HUDEP-2 (cell line): ENCODE results near the gene PRSS16.
"Not testable (repeated sequence)": the region's sequence is repeated elsewhere in the genome, so short reads cannot be mapped to it uniquely, and the experiment has no call there.

ENCODE experiments used
- DNase-seq, 76 experiments: peaks; one replicate each; lab custom pipeline; 2025; ENCODE audit not compliant: unreplicated experiment in 76 of 76; lab: John Stamatoyannopoulos, UW

PRSS16 gene

DNA sequence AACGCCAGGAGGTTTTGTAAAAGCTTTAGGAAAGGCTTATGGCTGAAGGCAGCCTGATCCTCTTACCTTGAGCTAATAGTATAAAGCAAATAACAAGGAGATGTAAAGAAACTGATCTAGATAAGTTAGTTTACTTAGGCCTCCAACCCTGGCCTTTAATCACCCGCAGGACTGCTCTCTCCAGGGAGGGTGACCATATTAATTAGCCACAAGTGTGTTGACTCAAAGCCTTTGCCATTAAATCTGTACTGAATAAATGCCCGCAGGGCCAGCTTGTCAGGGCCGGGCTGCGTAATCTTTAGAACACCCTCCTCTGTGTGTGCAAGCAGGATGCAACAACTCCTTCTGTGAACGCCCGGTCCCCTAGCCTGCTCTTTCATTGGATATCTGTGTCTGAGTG is 6.1 kb upstream of the PRSS16 start:
- no peak for DNase-seq

DNA sequence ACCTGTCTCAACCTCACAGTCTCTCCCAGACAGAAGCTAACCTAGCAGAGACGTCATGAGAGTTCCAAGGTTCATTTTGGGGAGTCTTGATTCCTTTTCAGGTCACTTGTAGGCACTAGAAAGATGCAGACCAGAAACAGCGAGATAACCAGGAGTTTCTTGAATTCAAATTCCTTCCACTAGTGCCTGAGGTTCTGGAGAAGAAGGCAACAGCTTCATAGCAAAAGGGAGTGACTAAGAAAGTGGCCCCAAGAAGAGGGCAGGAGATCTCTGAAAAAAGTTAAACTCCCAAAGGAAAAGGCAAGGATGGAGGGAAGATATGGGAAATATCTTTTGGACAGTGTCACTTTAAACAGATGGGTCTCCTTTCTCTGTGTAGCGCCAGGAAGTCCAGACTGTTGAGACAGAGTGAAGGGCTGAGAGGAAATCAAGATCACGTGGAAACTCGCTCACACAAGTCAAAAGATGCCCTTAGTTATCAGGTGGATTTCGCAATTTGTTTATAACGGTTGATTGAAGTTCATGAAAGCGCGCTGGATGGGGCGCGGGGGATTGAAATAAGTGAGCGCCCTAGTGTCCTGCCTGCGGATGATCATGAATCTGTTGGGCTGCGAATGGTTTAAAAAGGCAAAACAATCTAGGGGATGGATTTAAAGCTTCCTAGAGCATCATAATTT is 4.8 kb upstream of the PRSS16 start:
- no peak for DNase-seq

DNA sequence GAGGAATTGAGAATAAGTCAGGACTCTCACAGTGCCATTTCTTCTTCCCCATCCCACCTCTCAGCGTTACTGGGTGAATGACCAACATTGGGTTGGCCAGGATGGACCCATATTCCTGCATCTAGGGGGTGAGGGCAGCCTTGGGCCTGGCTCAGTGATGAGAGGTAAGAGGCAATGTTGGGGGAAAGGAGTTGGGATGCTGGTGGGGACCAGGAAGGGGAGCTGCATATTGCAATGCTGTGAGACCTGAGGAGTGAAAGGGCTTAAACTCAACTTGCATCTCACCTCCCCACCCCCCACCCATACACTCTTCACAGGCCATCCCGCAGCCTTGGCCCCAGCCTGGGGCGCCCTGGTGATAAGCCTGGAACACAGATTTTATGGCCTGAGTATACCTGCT is 1.3 kb downstream of the PRSS16 start:
- no peak for DNase-seq

DNA sequence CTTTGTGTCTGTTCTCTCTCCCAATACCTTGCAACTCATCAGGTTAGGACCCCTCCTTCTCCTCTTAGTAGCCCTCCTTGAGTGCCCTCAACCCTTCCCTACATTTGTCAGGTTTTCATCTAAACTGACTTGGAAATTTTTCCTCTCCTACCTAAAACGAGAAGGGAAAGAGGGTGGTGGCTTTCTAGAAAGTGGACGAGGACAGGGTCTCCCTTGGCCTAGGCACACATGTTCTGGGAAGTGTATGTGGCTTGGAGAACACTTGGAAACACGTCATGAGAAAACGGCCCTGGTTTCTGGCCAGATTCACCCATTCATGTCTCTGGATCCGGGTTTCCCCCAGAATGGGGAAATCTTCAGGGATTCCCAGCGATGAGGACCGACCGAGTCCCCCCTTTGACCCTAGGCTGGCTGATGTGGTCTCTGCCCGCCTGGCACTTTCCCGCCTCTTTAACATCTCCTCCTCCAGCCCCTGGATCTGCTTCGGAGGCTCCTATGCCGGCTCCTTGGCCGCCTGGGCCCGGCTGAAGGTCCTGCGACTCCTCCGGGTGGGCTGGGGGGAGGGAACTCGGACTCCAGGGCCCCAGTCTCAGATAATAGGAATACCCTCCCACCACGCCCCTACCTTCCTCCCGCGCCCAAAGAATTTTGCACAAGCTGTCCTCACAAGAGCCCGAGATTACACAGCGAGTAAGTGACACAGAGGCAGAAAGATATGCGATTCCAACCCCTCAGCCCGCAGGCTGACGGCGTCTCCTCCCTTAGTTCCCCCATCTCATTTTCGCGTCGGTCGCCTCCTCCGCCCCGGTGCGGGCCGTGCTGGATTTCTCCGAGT is 3.0 kb downstream of the PRSS16 start:
- DNase-seq: no peak

DNA sequence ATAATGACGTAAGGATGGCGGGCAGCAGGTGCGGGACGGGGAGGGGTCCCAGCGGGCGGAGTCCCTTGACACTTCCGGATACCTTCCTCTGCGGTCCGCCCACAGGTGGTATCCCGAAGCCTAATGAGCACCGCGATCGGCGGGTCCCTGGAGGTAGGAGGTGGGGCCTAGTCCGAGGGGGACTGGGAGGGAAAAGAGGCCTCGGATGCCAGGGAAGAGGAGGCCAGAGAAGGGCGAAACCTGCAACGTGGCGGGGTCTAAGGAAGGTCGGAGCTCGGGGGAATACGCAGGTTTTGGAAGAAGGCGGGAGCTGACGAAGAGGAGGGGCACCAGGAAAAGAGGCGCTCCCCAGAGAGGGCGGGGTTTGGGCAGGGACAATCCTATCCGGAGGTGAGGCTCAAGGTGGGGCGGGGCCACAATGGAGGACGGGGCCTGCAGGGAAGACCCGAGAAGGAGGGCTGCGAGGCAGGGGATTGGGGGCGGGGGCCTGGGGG is 3.7 kb downstream of the PRSS16 start:
- peak in 61 of 76 experiments; percentile 31 to 91 (median 72) for DNase-seq

DNA sequence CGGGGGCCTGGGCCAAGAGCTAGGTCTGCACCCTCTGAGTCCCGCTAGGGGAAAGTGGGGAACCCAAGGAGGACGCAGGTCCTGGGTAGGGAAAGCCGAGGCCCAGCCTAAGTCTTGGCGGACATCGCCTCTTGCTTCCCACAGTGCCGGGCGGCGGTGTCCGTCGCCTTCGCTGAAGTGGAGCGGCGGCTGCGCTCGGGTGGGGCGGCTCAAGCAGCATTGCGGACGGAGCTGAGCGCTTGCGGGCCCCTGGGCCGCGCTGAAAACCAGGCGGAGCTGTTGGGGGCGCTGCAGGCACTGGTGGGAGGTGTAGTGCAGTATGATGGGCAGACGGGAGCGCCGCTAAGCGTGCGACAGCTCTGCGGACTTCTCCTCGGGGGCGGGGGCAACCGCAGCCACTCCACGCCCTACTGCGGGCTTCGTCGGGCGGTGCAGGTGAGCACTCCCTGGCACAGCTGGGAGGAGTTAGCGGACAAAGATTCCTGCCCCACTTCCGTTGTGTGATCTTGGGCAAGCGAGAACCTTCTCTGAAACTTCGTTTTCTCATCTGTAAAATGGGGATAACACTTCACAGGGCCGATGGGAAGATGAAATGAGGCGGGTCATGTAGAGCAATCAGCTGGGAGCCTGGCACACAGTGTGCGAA is 4.2 kb downstream of the PRSS16 start:
- peak in 70 of 76 experiments; percentile 44 to 92 (median 79) for DNase-seq

DNA sequence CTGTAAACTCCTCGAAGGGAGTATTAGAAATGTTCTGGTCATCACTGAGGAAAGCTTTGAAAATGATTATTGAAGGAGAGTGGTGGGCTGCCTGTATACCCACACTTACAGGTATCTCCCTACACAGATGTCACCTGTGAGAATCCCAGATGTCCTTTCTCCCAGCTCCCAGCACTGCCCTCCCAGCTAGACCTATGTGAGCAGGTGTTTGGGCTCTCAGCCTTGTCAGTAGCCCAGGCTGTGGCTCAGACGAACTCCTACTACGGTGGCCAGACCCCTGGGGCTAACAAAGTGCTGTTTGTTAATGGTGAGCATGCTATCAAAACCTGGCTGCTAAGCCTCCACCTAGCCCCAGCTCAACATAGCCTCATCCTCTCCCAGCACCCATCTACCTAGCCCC is 7.1 kb downstream of the PRSS16 start:
- no peak for DNase-seq

DNA sequence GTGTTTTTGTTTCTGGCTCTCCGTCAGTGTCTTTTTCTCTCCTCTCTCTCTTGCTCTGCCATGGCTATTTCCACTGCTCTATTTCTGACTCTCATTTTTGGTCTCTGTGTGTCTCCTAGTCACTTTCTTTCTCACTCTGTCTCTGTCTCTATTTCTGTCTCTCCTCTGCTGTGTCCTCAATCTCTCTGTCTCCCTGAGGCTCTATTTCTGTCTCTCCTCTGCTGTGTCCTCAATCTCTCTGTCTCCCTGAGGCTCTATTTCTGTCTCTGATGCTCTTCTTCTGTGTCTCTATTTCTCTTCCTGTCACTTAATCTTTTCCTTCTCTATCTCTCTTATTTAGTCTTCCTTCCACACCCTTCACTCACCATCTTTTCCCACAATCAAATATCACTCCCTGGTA is 8.4 kb downstream of the PRSS16 start:
- no peak for DNase-seq

DNA sequence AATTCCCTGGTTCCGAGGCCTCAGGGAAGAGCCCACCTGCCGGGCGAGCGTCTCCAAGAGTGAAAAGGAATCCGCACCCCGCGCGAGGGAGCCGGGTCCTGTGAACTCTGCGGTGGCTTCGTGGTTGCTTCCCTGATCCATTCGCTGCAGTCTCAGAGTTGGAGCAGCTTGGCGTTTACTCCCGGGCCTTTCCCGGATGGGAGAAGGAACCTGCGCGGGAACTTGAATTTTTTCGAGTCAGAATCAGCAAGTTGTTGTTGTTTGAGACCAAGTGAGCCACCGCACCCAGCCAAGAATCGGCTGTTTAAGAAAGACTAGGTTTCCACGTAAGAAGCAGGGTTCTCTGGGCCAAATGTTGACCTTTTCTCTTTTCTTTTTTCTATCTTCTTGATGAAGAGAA is 12.9 kb downstream of the PRSS16 start:
- no peak for DNase-seq

DNA sequence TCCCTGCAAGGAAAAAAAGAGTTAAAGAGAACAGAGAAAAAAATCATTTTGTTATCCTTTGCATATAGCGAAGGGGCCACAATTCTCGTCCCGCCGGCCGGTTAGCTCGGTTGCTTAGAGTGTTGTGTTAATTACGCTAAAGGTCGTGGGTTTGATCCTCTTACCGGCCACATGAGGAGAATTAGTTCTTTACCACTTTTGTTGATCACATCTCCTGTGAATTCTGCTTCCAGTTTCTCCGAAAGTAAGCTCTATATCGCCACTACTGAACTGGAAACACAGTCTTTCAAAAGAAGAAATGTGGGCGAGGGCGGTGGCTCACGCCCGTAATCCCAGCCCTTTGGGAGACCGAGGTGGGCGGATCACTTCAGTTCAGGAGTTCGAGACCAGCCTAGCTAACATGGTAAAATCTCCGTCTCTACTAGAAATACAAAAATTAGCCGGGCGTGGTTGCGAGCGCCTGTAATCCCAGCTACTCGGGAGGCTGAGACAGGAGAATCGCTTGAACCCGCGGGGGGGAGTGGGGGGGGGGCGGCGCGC is 13.4 kb downstream of the PRSS16 start:
- peak in 5 of 76 experiments; percentile 14 to 27 (median 22) for DNase-seq

DNA sequence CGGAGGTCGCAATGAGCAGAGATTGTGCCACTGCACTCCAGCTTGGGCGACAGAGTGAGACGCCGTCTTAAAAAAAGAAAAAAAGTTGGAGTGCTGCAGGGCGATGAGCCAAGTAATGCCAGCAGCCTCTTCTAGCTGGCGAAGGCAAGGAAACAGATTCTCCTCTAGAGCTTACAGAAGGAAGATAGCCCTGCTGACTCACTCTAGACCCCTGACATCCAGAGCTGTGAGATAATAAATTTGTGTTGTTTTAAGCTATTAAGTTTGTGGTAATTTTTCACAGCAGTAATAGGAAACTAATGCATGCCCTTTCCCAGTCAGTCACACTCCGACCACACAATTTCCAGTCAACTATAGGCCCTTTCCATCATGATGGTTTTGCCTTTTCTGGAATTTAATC is 16.4 kb downstream of the PRSS16 start:
- DNase-seq: no peak

DNA sequence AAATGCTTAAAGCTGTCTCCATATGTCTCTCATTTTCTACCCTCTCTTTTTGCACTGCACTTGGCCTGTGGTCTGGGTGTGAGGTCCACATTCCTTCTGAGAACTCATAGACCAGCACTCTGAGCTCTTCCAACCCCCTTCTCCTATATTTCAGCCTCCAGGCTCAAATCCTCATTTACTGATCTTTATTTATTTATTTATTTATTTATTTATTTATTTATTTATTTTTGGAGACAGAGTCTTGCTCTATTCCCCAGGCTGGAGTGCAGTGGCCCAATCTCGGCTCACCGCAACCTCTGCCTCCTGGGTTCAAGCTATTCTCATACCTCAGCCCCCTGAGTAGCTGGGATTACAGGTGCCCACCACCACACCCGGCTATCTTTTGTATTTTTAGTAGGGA is 19.5 kb downstream of the PRSS16 start:
- DNase-seq: not testable (repeated sequence)

DNA sequence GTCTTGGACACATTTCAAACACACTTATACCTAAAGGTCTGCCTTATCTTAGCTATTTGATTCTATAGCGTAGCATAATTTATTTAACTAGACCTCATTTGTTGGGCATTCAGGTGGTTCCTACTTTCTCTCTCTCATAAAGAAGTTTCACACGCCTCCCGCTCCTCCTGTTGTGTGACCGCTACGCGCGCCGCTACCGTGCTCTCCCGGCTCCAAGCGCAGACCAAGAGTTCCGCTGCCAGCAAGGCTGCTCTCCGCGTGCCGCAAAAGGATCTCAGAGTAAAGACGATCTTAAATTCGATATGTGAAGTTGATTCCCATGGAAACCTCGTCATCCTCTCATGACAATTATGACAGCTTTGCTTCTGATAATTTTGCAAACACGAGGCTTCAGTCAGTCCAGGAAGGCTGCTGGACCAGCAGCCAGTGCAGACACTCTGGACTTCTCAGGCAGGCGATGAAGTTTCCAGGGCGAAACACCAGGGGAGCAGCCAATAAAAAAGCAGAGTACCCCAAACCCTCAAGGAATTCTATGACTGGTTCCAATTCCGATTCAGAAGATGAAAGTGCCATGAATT is 20.4 kb downstream of the PRSS16 start:
- DNase-seq: no peak

DNA sequence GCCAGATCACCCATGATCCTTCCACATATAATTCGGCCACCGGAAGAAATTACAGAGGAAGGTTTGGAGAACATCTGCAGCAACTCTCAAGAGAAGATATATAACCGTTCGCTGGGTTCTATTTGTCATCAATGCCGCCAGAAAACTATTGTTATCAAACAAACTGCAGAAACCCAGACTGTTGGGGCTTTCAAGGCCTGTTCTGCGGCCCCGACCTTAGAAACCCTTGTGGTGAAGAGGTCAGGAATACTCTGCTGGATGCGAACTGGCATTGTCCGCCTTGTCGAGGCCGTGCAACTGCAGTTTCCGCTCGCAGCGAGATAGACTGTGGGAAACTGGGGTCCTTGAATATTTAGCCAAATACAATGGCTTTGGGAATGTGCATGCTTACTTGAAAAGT is 21.3 kb downstream of the PRSS16 start:
- no peak for DNase-seq

DNA sequence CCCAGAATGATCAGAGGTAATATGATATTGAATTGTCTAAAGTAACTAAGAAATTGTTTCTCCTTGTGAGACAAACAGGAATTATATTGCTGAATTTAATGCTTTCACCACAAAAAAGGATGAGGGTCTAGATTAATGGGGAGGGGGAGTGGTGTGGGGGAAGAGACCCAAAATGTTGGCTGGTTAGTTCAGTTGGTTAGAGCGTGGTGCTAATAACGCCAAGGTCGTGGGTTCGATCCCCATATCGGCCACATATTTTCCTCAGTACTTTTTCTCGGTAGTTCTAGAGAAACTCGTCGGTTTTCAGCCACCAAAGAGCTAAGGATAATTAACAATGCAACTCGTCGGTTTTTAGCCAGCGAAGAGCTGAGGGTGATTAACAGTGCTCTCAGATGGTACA is 26.3 kb downstream of the PRSS16 start:
- no peak for DNase-seq

DNA sequence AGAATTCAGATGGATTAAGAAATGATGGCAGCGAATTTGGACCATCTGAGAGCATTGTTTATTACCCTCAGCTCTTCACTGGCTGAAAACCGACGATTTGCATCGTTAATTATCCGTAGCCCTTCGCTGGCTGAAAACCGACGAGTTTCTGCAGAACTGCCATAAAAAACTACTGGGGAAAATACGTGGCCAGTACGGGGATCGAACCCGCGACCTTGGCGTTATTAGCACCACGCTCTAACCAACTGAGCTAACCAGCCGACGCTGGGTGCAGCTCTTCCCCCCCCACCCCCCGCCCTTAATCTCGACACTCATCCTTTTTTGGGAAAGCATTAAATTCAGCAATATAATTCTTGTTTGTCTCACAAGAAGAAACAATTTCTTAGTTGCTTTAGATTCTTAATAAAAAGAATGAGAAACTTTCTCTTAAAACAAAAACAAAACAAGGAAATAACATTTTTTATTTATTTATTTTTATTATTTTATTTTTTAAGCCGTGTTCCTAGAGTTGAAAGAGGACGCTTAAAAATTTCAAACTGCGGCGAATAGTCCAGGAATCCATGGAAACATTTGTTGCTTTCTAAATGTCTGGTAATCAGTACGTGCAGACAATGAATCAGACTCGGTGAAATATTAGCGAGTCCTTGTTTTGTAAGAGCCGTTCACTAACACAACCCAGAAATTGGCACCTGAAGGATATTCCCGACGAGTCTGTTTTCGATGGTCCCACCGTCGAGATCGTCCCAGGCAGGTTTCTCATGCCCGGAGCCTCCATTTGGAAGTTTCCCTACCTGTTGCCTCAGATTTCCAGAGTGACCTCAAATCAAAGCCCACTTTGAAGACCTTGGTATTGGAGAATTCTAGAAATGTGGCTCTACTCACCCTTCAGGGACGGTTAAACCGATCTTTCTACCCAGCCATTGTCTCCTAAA is 27.8 kb downstream of the PRSS16 start:
- peak in 52 of 76 experiments; percentile 21 to 84 (median 50) for DNase-seq

DNA sequence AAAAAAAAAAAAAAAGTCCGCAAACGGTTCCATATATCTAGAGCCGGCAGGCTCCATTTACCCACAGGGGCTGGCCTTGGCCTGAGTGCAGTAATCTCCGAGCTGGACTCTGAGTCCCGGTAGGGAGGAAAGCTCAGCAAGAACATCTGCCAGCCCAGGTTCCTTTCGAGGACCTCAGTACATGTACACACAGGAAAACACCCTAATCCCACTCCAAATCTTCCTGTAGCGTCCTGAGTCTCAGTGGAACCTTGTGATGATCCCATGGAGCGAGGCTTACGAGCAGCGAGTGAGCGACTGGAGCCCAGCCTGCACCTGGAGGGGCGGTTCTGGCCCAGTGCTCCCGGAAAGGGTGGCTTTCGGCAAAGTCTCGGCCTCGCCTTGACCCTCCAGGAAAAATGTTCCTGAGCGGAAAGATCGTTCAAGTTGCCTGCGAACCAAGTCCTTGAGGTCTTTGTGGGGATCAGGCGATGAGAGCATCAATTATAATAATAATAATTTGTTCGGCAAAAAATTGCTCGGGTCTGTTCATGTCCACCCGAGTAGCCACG is 32.1 kb downstream of the PRSS16 start:
- DNase-seq: peak in 5 of 76 experiments; percentile 19 to 51 (median 22)

DNA sequence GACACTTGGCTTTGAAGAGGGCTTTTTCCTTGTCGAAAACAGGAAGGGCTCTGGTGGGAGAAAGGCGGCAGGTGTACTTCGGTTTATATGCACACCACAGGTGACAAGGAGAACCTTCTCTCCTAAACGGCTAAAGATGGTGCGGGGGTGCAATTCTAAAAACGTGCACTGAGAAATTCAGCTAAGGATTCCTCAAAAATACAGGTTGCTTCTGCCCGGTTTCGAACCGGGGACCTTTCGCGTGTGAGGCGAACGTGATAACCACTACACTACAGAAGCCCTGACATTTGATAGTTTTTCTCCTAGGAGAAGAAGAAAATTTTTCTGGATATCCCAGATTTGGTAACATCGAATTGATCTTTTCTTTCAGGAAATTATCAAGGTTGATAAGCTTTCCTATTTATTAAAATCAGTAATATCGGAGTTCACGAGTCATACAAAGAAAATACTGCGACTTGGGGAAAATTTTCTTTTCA is 32.6 kb downstream of the PRSS16 start:
- peak in 69 of 76 experiments; percentile 30 to 90 (median 72) for DNase-seq

DNA sequence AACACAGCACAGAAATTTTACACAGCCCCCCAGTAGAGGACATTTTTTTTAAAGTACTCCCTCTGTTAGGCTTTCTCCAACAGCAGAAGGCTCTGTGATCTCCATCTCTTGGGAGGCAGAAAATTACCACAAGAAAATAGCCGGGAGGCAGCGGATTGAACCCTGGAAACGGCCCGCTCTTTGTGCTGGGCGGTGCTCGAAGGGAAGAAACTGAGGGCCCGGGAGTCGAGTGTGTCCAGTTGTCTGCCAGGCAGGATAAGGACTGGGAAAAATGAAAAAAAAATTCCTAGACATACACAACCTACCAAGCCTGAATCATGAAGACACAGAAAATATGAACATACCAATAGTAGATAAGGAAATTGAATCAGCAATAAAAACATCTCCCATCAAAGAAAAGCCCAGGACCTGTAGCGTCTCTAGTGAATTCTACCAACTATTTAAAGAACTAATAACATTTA is 33.1 kb downstream of the PRSS16 start:
- peak in 2 of 76 experiments; percentile 40 to 58 for DNase-seq
